PC-9 (cell line): ENCODE data around the gene CSTA.

Experiments
- CTCF ChIP-seq: fragments of 200-600 bp; sonication (generic); conservative IDR thresholded peaks from 2 replicates; pipeline ENCODE4 v1.6.1; 2017; ENCODE audit warnings: mixed run types, antibody characterized with exemption, mild to moderate bottlenecking, moderate library complexity
- EZH2 ChIP-seq: fragments of 200-600 bp; sonication (generic); IDR thresholded peaks from 2 replicates; pipeline ENCODE4 v1.8.0; 2017; ENCODE audit warnings: antibody characterized with exemption, low read depth

GRCh38 chr3:122357828-122358702, 33.0 kb downstream of the CSTA start:
- TF ChIP-seq CTCF (no peak), EZH2 (no peak)
